Measurements from ENCODE around the gene CTNND2.

The CTNND2 gene

GRCh38 chr5:10985091-10985720 is 919.0 kb downstream of the CTNND2 start:
- DNase-seq (ENCODE audit: low read depth): no peak

DNA sequence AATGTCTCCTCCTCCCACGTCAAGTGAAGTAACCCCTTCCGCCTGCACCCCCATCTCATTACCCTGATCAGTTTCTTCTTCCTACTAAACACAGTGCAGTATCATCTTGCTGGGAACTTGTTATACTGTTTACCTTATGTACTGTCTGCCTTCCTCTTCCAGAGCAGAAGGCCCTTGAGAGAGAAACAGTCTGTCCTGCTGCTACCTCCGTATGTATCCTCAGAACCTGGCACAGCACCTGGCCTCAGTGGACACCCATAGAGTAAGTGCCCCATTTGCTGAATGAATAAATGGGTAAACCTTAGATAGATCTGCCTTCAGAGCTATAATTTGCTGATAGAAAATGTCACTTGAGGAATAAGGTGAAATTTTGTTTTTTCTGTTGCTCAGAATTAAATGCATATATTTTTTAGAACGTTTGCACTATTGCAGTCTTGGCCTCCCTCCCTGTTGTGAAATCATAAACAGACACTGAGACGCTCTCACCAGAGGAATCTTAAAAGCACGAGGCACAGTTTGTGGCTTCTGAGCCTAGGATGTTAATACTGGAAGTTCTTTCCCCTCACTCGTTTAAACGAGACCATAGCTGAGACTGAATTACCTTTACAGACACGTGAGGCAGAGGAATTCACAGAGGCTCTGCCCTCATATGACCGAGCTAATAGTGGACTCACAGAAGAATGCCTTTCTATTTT is 920.1 kb downstream of the CTNND2 start:
- DNase-seq (ENCODE audit: low read depth): no peak

DNA sequence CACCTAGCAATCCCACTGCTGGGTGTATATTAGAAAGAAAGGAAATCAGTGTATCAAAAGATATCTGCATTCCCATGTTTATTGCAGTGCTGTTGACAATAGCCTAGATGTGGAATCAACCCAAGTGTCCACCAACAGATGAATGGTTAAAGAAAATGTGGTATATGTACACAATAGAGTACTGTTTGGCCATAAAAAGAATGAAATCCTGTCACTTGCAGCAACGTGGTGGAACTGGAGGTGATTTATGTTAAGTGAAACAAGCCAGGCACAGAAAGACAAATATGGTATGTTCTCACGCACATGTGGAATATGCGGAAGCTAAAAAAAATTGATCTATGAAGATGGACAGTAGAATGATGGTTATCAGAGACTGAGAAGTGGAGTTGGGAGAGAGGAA is 921.6 kb downstream of the CTNND2 start:
- no peak for DNase-seq (ENCODE audit: low read depth)

- no peak for DNase-seq (ENCODE audit: low read depth)
These were observed 922.3 kb downstream of the CTNND2 start for GRCh38 chr5:10981932-10982331.

DNA sequence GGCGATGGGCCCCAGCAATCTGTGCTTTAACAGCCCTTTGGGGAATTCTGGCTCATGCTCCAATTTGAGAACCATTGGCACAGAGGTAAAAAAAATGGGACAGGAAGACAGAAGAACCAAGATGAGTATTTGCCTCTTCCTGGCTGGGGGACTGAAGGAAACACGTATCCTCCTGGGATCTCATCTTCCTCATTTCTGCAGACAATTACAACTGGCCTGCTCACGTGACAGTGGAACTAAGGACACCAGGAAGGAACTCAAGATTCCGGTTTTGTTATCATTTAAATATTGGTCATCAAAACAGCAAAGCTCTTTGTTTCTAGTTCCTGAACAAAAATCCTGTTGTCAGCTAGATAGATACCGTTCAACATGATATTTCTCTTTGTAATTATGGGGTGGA is 927.2 kb downstream of the CTNND2 start:
- no peak for DNase-seq (ENCODE audit: low read depth)

DNA sequence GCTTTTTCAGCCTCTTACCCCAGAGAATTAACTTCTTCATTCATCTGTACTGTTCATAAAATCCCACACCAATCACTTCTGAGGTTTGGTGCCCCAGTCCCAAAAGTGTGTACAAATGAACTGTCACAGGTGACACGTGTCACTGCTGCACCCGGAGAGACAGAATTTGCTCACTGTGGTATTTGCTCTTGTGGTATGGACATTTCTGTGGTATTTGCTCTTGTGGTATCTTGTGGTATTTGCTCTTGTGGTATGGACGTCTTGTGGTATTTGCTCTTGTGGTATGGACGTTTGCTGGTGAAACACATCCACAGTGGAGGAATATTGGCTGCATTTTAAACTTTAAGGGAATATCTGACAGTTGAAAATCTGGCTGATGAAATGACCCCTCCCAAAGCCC is 928.3 kb downstream of the CTNND2 start:
- DNase-seq (ENCODE audit: low read depth): no peak

GRCh38 chr5:10974850-10975249 is 929.4 kb downstream of the CTNND2 start:
- DNase-seq (ENCODE audit: low read depth): no peak

GRCh38 chr5:10973316-10973715 is 930.9 kb downstream of the CTNND2 start:
- DNase-seq (ENCODE audit: low read depth): no peak

- no peak for DNase-seq (ENCODE audit: low read depth)
These were observed 934.5 kb downstream of the CTNND2 start for GRCh38 chr5:10969684-10970180.

DNA sequence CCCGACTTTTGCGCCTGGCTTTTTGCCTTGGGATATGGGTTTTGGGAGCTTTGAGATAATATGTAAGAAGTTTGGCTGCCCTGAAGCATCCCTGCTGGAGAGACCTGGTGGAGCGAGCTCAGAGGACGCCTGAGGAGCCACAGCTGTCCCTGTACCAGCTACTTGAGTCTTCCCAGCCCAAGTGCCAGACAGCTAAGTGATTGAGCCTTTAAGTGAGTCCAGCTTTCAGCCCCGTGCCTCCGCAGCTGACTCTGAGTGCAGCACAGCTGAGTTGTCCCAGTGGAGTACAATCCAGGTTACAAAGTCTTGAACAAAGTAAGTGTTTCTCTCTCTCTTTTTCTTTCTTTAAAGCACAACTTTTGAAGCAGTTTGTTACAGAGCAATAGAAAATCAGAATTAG is 939.4 kb downstream of the CTNND2 start:
- no peak for DNase-seq (ENCODE audit: low read depth)

GRCh38 chr5:10958728-10959127 is 945.5 kb downstream of the CTNND2 start:
- no peak for DNase-seq (ENCODE audit: low read depth)

GRCh38 chr5:10949856-10950630 is 954.2 kb downstream of the CTNND2 start:
- DNase-seq (ENCODE audit: low read depth): no peak

- no peak for DNase-seq (ENCODE audit: low read depth)
These were observed 958.2 kb downstream of the CTNND2 start for GRCh38 chr5:10946050-10946449.

- DNase-seq (ENCODE audit: low read depth): no peak
These were observed 962.3 kb downstream of the CTNND2 start for GRCh38 chr5:10941900-10942299.

DNA sequence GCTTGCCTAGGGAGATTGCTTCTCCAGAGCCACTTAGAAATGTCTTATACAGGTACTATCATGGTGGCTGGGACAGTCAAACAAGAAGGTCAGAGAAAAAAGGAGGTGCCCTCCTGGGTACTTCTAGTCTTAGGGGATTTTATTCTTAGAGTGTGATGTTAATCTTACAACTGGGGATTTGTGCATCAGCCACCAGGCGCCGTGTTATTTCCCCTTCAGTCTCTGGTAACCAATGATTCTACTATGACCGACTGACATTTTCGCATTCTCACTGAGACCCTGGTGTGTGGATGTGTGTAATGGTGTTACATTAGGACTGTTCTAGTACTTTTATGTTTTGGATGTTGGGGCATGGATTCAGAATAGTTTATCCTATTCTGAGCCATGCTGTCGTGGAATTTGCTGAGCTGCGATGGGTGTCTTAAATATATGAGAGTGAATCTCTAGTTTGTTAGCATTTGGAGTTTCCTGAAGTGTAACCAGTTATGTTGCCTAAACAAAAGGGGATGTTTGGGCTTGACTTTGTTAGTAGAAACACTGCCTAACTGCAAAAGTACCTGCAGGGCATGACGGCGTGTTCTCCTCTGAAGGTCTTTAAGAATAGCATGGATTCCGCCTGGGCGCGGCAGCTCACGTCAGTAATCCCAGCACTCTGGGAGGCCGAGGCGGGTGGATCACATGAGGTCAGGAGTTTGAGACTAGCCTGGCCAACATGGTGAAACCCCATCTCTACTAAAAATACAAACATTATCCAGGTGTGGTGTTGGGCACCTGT is 968.0 kb downstream of the CTNND2 start:
- no peak for DNase-seq (ENCODE audit: low read depth)

GRCh38 chr5:10935536-10935935 is 968.7 kb downstream of the CTNND2 start:
- no peak for DNase-seq (ENCODE audit: low read depth)

DNA sequence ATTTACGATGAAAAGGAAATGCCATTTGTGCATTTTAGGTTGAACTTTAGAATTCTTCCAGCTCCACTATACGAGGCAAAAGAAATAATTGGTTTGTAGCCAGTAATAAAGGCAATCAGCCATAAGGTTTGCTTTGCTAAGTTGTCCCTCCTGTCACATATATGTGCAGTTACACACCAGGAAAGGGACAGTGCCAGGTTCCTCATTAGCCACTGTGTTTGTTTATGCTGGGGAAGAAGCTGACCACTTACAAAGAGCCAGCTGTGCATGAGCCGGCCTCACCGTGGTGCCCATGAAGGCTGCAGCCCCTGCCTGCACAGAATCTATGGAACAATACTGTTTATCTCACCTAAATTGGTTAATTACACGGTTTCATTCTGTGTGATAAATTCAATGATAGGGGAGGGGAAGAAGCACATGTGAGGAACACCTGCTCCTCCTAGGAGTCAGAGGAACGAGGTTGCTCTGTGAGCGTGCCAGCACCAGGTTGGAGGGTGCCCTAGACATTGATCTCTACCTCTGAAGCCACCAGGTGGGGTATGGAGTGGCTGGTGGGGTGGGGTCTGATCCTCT is 969.4 kb downstream of the CTNND2 start:
- no peak for DNase-seq (ENCODE audit: low read depth)

- no peak for DNase-seq (ENCODE audit: low read depth)
These were observed 971.1 kb downstream of the CTNND2 start for GRCh38 chr5:10933121-10933520.

- DNase-seq (ENCODE audit: low read depth): no peak
These were observed 971.8 kb downstream of the CTNND2 start for GRCh38 chr5:10932426-10932825.

DNA sequence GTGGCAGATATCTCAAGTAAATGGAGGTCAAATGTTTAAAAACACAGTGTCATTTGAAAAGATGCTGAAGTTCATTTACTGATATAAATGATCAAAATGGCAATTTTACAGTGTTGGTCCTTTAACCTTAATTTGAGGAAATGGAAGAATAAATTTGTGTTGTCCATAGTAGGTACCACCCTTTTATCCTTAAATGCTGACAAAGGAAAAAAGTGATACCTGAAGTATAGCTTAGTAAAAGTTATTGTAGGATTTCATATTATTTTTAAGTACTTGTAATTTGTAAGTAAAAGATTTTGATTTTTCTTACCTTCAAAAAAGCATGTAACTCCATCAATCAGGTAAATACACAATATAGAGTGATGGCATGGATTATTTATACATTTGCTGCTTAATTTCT is 976.6 kb downstream of the CTNND2 start:
- no peak for DNase-seq (ENCODE audit: low read depth)

DNA sequence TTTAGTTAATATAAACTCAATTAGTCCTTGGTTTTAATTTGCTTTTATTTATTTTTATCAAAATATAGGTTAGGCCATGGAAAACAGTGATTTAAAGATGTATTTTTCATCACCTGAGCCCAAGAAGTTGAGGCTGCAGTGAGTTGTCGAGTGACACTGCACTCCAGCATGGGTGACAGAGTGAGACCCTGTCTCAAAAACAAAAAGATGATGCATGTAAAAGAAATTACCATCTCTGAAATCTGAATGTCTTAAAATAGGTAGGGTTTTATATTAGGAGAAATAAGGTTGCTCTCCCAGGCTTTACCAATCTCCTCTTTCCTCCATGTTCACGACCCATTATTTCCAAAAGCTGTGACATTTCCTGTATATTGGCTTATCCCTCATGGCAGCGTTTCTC is 980.9 kb downstream of the CTNND2 start:
- DNase-seq (ENCODE audit: low read depth): no peak
